HepG2 (cell line): ENCODE data around the gene SCMH1. TPM values are rescaled to one million over a fixed set of nuclear protein-coding genes. Genes with fewer than 3 reads are reported as not detected.

Experiments
- ATAC-seq: fragments of 200-7000 bp; cut with Tn5 transposase; 3 replicates; pipeline ENCODE4 v1.9.1; 2020; ENCODE audit warnings: mild to moderate bottlenecking, moderate library complexity
- BruUV-seq: library from RNA; stranded (reverse); fragments of 400-500 nt; replicated peaks from 2 replicates; lab custom pipeline; 2021; lab: Mats Ljungman, UMichigan
- CTCF ChIA-PET: fragments of 300-600 bp; formaldehyde crosslinking; extraction: SDS; loops from one replicate; lab custom pipeline; 2021; ENCODE audit warnings: low total read pairs, inconsistent platforms, low intra/inter-chr PET ratio; lab: Yijun Ruan, JAX
- POLR2A ChIA-PET: fragments of 350-600 bp; sonication (Branson Sonifier 250); formaldehyde crosslinking; loops from one replicate; lab custom pipeline; 2020; ENCODE audit warnings: antibody characterized with exemption, inconsistent platforms; lab: Yijun Ruan, JAX
- DNase-seq: peaks from one replicate; pipeline ENCODE4 v3.0.0-alpha.2; 2015; ENCODE audit warnings: low spot score
- FAIRE-seq: peaks from 3 replicates; lab custom pipeline; 2011; peaks lifted over from hg19 to GRCh38; lab: Jason Lieb, UNC
- H2AFZ ChIP-seq: one replicate; pipeline ENCODE4 v1.6.1; 2011; ENCODE audit warnings: low read length, inconsistent platforms
- H3K27ac ChIP-seq: fragments of 300-600 bp; 3 replicates; pipeline ENCODE4 v1.8.0; 2011; ENCODE audit warnings: mixed run types, mild to moderate bottlenecking, mixed read lengths, low read length, inconsistent platforms; ENCODE audit not compliant: insufficient read depth; ENCODE audit errors: extremely low read length
- H3K27me3 ChIP-seq, 2 experiments: fragments of 200-600 bp in 1 of 2; 2 replicates in 1 of 2; 3 replicates in 1 of 2; pipeline versions ENCODE4 v1.6.0 to v1.8.0; 2011; ENCODE audit warnings: low read length in 2 of 2, mild to moderate bottlenecking in 2 of 2, moderate library complexity in 2 of 2, inconsistent platforms in 1 of 2; ENCODE audit not compliant: insufficient read depth in 2 of 2, control insufficient read depth in 1 of 2
- H3K36me3 ChIP-seq, 2 experiments: fragments of 200-600 bp in 1 of 2; replicated peaks in 1 of 2; 2 replicates in 1 of 2; 3 replicates in 1 of 2; pipeline versions ENCODE4 v1.5.1 to v1.8.0; 2011; ENCODE audit warnings: low read length in 2 of 2, inconsistent platforms in 1 of 2; ENCODE audit not compliant: insufficient read depth in 2 of 2, control insufficient read depth in 1 of 2
- H3K4me1 ChIP-seq: 2 replicates; pipeline ENCODE4 v1.5.1; 2012; ENCODE audit warnings: low read length, inconsistent platforms; ENCODE audit not compliant: insufficient read depth
- H3K4me2 ChIP-seq: 2 replicates; pipeline ENCODE4 v1.6.0; 2011; ENCODE audit warnings: low read depth, low read length, inconsistent platforms
- H3K4me3 ChIP-seq, 3 experiments: fragments of 200-600 bp in 1 of 3; sonication (generic), shearing (Covaris generic) in 1 of 3; replicated peaks in 1 of 3; 2 replicates each; pipeline ENCODE4 v1.5.1; 2011 to 2016; ENCODE audit warnings: low read length in 3 of 3, inconsistent platforms in 2 of 3, low read depth in 2 of 3, mild to moderate bottlenecking in 2 of 3, control low read depth in 1 of 3, mixed read lengths in 1 of 3; ENCODE audit not compliant: insufficient read depth in 1 of 3
- H3K79me2 ChIP-seq: one replicate; pipeline ENCODE4 v1.6.1; 2011; ENCODE audit warnings: low read length, inconsistent platforms; ENCODE audit not compliant: insufficient read depth
- H3K9ac ChIP-seq: 2 replicates; pipeline ENCODE4 v1.6.0; 2011; ENCODE audit warnings: mild to moderate bottlenecking, low read depth, low read length, inconsistent platforms; ENCODE audit not compliant: insufficient read depth
- H3K9me3 ChIP-seq: 2 replicates; pipeline ENCODE4 v1.5.1; 2012; ENCODE audit warnings: mild to moderate bottlenecking, low read length
- H4K20me1 ChIP-seq: 2 replicates; pipeline ENCODE4 v1.6.0; 2011; ENCODE audit warnings: inconsistent platforms, mild to moderate bottlenecking, low read length, moderate library complexity; ENCODE audit not compliant: insufficient read depth
- GFI1 ChIP-seq: sonication (generic); formaldehyde crosslinking; IDR thresholded peaks from 2 replicates; pipeline ENCODE4 v1.5.0; 2020; ENCODE audit warnings: missing genetic modification reagents, mild to moderate bottlenecking, borderline replicate concordance
- JUN ChIP-seq: sonication (generic); formaldehyde crosslinking; IDR thresholded peaks from 2 replicates; pipeline ENCODE4 v1.4.0; 2020; ENCODE audit warnings: mild to moderate bottlenecking, missing genetic modification reagents
- MTF2 ChIP-seq: sonication (generic); formaldehyde crosslinking; IDR thresholded peaks from 2 replicates; pipeline ENCODE4 v1.5.0; 2020; ENCODE audit warnings: missing genetic modification reagents, borderline replicate concordance
- NBN ChIP-seq: fragments of 450-650 bp; conservative IDR thresholded peaks from 2 replicates; pipeline ENCODE4 v1.6.1; 2017
- NFATC3 ChIP-seq: sonication (generic); formaldehyde crosslinking; IDR thresholded peaks from 2 replicates; pipeline ENCODE4 v1.5.1; 2020; ENCODE audit warnings: mild to moderate bottlenecking, missing genetic modification reagents
- POLR2AphosphoS2 ChIP-seq: IDR thresholded peaks from 2 replicates; pipeline ENCODE4 v1.6.1; 2011; ENCODE audit warnings: low read depth, low read length, improper control_type of control experiment
- SAP130 ChIP-seq: IDR thresholded peaks from 2 replicates; pipeline ENCODE4 v1.6.1; 2016; ENCODE audit warnings: low read depth
- TFDP2 ChIP-seq: sonication (generic); formaldehyde crosslinking; IDR thresholded peaks from 2 replicates; pipeline ENCODE4 v1.4.0; 2020; ENCODE audit warnings: missing genetic modification reagents
- ZBTB7A ChIP-seq: sonication (generic); formaldehyde crosslinking; IDR thresholded peaks from 2 replicates; pipeline ENCODE4 v1.8.0; 2022; ENCODE audit warnings: mild to moderate bottlenecking, missing genetic modification reagents
- ZNF18 ChIP-seq: sonication (generic); formaldehyde crosslinking; IDR thresholded peaks from 2 replicates; pipeline ENCODE4 v1.8.0; 2022; ENCODE audit warnings: mild to moderate bottlenecking, missing genetic modification reagents; ENCODE audit not compliant: insufficient replicate concordance
- ZNF713 ChIP-seq: sonication (generic); formaldehyde crosslinking; IDR thresholded peaks from 2 replicates; pipeline ENCODE4 v1.4.0; 2020; ENCODE audit warnings: mild to moderate bottlenecking, missing genetic modification reagents
- ZNF761 ChIP-seq: sonication (generic); formaldehyde crosslinking; conservative IDR thresholded peaks from 2 replicates; pipeline ENCODE4 v1.4.0; 2020; ENCODE audit warnings: mild to moderate bottlenecking, missing genetic modification reagents
- WGBS: methylation state at CpG from one replicate; pipeline ENCODE4 v1.1.6; 2017; ENCODE audit warnings: low lambda C conversion rate; 5-methylcytosine and 5-hydroxymethylcytosine counted together
- in situ Hi-C: cut with HindIII; loops from 2 replicates; pipeline ENCODE4 v1.10.0; 2017; ENCODE audit warnings: low pct_unique_long_range_greater_than_20kb; ENCODE audit not compliant: extremely low pct_ligation_motif_present
- intact Hi-C: fragments of 100-400 bp; cut with micrococcal nuclease; formaldehyde crosslinking; loops from one replicate; pipeline ENCODE4 v1.10.0; 2022; ENCODE audit not compliant: unreplicated experiment
- polyA plus RNA-seq, 8 experiments: library from polyadenylated mRNA; depleted of rRNA in 3 of 8; stranded (reverse) in 7 of 8; unstranded in 1 of 8; fragments of >200 nt; fragmentation: Illumina TruSeq in 4 of 8; extraction: Trizol in 4 of 8; gene quantifications; 2 replicates each; pipeline versions ENCODE4 v1.2.1 to v1.2.3, GENCODE V29; 2011 to 2016; ENCODE audit warnings: low read depth in 4 of 8, missing spikeins in 1 of 8, mixed read lengths in 1 of 8; ENCODE audit not compliant: insufficient read depth in 1 of 8
- total RNA-seq, 5 experiments: library from RNA; depleted of rRNA; stranded (reverse); fragments of >200 nt; fragmentation: Illumina TruSeq; extraction: Trizol; gene quantifications; 2 replicates each; pipeline ENCODE4 v1.2.3, GENCODE V29; 2016; ENCODE audit warnings: low read depth in 1 of 5
- TF ChIP-seq, protein P1 (sequence below), 2 experiments: IDR thresholded peaks; 2 replicates each; pipeline ENCODE4 v1.6.1; 2011 to 2012; ENCODE audit warnings: low read length in 2 of 2, borderline replicate concordance in 1 of 2, low read depth in 1 of 2, mild to moderate bottlenecking in 1 of 2, moderate library complexity in 1 of 2
- TF ChIP-seq, protein P2 (sequence below): sonication (generic); formaldehyde crosslinking; IDR thresholded peaks from 2 replicates; pipeline ENCODE4 v1.5.1; 2020; ENCODE audit warnings: mild to moderate bottlenecking, missing genetic modification reagents, moderate library complexity

SCMH1 gene
- total and polyA plus RNA-seq, 2 of the 13 experiments (the other 11 are each of a cell fraction or from before 2014, with no cell fraction given), result 41.8 to 52.6 TPM

DNA sequence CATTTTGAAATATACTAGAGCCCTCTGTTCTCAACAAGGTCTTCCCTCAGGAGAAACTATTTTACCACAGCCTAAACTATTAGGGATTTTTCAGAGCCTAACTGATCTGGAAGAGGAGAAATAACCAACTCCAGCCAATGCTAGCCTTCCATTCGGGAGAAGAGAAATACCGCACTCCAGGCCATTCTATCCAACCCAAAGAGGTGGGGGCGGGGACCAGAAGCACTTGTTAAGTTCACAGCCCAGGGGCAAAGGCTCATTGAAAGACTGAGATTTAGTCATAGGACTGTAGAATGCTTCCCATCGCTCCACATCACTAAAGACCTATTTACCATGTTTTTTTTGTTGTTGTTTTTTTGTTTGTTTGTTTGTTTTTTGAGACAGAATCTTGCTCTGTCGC lies 185.2 kb downstream of the SCMH1 start (continued):
- TF ChIP-seq MTF2 (CRISPR knock-in tag) (no peak), NFATC3 (no peak), SAP130 (CRISPR knock-in tag) (no peak), JUN (no peak), POLR2AphosphoS2 (no peak)
- TF ChIP-seq, protein P1, sequence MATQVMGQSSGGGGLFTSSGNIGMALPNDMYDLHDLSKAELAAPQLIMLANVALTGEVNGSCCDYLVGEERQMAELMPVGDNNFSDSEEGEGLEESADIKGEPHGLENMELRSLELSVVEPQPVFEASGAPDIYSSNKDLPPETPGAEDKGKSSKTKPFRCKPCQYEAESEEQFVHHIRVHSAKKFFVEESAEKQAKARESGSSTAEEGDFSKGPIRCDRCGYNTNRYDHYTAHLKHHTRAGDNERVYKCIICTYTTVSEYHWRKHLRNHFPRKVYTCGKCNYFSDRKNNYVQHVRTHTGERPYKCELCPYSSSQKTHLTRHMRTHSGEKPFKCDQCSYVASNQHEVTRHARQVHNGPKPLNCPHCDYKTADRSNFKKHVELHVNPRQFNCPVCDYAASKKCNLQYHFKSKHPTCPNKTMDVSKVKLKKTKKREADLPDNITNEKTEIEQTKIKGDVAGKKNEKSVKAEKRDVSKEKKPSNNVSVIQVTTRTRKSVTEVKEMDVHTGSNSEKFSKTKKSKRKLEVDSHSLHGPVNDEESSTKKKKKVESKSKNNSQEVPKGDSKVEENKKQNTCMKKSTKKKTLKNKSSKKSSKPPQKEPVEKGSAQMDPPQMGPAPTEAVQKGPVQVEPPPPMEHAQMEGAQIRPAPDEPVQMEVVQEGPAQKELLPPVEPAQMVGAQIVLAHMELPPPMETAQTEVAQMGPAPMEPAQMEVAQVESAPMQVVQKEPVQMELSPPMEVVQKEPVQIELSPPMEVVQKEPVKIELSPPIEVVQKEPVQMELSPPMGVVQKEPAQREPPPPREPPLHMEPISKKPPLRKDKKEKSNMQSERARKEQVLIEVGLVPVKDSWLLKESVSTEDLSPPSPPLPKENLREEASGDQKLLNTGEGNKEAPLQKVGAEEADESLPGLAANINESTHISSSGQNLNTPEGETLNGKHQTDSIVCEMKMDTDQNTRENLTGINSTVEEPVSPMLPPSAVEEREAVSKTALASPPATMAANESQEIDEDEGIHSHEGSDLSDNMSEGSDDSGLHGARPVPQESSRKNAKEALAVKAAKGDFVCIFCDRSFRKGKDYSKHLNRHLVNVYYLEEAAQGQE (IDR thresholded peaks at IDR 0.05; ENCODE audit: borderline replicate concordance in 1 of 2, low read depth in 1 of 2, low read length in 2 of 2), result no peak

DNA sequence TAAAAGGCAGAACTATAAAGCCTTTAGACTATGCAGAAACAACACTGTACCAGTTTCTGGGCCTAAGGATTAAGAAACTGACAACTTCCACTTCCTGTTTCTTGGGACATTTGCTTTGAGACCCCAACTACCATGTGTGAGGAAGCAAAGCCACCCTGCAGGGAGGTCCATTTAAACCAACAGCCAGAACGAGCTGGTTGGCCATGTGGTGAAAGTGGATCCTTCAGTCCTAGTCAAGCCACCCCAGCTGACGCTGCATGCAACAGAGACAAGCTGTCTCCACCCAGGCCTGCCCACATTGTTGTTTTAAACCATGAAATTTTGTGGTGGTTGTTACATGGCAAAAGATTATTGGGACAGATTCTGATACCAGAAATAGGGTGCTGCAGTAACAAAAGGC lies 188.8 kb downstream of the SCMH1 start:
- no peak for ATAC-seq
- no peak for TF ChIP-seq TFDP2 (CRISPR knock-in tag)
- TF ChIP-seq GFI1 (CRISPR knock-in tag), result no peak
- no peak for TF ChIP-seq ZNF18 (CRISPR knock-in tag)
- TF ChIP-seq ZNF713 (CRISPR knock-in tag), result no peak
- no peak for TF ChIP-seq NBN
- TF ChIP-seq ZNF761 (CRISPR knock-in tag), result no peak
- no peak for TF ChIP-seq ZBTB7A (CRISPR knock-in tag)
- TF ChIP-seq, protein P2, sequence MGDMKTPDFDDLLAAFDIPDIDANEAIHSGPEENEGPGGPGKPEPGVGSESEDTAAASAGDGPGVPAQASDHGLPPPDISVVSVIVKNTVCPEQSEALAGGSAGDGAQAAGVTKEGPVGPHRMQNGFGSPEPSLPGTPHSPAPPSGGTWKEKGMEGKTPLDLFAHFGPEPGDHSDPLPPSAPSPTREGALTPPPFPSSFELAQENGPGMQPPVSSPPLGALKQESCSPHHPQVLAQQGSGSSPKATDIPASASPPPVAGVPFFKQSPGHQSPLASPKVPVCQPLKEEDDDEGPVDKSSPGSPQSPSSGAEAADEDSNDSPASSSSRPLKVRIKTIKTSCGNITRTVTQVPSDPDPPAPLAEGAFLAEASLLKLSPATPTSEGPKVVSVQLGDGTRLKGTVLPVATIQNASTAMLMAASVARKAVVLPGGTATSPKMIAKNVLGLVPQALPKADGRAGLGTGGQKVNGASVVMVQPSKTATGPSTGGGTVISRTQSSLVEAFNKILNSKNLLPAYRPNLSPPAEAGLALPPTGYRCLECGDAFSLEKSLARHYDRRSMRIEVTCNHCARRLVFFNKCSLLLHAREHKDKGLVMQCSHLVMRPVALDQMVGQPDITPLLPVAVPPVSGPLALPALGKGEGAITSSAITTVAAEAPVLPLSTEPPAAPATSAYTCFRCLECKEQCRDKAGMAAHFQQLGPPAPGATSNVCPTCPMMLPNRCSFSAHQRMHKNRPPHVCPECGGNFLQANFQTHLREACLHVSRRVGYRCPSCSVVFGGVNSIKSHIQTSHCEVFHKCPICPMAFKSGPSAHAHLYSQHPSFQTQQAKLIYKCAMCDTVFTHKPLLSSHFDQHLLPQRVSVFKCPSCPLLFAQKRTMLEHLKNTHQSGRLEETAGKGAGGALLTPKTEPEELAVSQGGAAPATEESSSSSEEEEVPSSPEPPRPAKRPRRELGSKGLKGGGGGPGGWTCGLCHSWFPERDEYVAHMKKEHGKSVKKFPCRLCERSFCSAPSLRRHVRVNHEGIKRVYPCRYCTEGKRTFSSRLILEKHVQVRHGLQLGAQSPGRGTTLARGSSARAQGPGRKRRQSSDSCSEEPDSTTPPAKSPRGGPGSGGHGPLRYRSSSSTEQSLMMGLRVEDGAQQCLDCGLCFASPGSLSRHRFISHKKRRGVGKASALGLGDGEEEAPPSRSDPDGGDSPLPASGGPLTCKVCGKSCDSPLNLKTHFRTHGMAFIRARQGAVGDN, result no peak

More for the DNA sequence above, 188.8 kb downstream of the SCMH1 start:
- WGBS, result 100% methylated on average over 2 of the region's 2 CpGs
- H3K9ac ChIP-seq, result no peak overlapping the region
- no peaks in the 10 kb centered on the region for H3K4me1 ChIP-seq
- ChIA-PET CTCF (no interaction called here), POLR2A (no interaction called here)
- peaks cover 11 to 39% of the 10 kb centered on the region in 2 experiments for H3K36me3 ChIP-seq
- H3K27me3 ChIP-seq, result no peaks in the 10 kb centered on the region
- H3K4me2 ChIP-seq, result no peak overlapping the region
- no peak overlapping the region for H3K4me3 ChIP-seq
- no peak overlapping the region for H2AFZ ChIP-seq
- DNase-seq (no peak), FAIRE-seq (no peak)
- no TSS peak for BruUV-seq
- intact Hi-C loops (no loop called here), in situ Hi-C loops (no loop called here)
- no peak overlapping the region for H3K27ac ChIP-seq
- H4K20me1 ChIP-seq, result no peaks in the 10 kb centered on the region
- no peaks in the 10 kb centered on the region for H3K79me2 ChIP-seq
- no peaks in the 10 kb centered on the region for H3K9me3 ChIP-seq
